Measurements from ENCODE around the gene KDM3B.

KDM3B gene

DNA sequence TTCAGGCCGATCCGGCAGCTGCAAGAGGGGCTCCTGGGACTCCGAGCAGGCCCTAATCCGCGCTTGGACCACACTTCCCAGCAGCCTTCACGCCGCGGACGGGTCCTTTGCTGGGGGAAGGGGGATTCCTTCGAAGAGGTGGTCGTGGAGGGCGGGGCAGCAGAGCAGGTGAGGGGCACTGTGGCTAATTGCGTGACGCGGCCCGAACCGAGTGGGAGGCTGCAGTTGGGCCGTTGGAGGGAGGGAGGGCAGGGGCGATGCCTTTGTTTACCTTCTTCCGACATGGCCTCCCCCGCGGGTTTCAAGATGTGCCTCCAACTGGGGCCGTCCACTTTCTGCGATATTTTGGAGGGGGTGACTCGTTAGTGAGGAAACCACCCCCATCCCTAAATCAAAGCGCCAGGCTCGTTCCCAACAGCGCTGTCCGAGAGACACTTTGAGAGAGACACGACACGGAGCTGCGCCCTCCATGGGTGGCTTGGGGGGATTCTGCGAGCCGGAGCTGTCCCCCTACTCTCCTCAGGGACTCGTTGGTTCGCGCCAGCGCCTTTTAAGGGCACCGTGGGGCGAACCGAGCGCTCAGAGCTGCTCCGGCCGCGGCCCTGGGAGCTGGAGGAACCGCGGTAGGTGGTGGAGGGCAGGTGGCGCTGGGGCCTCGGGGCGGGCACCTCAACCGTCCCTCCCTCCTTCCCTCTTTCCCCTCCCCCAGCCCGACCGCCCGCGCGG is 14.6 kb upstream of the KDM3B start, which contains the start of gene FAM53C:
Gene FAM53C, plus strand, starts transcription at position 582 of the 726 bp plus-strand sequence. CDS start 3,070 bp downstream, outside the sequence.
- no peak for FAIRE-seq
- TF ChIP-seq POLR2A (IDR thresholded peaks at IDR 0.05; ENCODE audit: low read depth, low read length) = peak; percentile 100

DNA sequence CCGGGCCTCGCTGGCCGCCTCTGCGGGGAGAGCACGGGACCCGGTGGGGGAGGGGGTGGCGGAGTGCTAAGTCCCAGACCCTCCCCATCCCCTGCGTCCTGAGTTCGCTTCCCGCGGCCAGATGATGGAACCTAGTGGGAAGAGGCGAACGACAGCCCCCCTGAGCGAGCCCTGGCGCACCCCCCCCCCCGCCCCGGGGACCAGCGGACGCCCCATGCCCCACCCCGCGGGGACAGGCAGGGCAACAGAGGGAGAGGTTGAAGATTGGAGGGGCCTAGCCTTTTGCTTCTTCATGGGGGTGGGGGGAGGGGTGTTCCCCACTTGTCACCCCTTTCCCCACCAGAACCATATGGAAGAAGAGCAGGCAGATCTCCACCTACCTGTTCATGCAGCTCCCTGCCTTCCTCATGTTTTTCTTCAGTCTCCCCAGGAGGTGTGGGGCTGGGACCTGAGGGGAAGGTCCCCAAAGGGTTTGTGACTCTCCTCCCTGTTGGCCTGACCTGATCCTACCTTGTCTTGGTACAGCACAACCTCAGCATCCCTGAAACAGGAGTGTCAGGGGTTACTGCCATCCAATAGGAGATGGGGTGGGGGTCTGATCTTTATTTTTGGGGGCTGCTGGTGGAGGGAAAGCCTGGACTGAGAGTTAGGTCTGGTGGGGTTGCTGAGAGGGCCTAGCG is 13.9 kb upstream of the KDM3B start:
- FAIRE-seq (no peak), DNase-seq (ENCODE audit: insufficient read length, low spot score) (no peak)
- TF ChIP-seq POLR2A (IDR thresholded peaks at IDR 0.05; ENCODE audit: low read depth, low read length) = no peak

More for the DNA sequence above, 14.6 kb upstream of the KDM3B start, which contains the start of gene FAM53C:
- peak; percentile 74 for DNase-seq (ENCODE audit: insufficient read length, low spot score)

DNA sequence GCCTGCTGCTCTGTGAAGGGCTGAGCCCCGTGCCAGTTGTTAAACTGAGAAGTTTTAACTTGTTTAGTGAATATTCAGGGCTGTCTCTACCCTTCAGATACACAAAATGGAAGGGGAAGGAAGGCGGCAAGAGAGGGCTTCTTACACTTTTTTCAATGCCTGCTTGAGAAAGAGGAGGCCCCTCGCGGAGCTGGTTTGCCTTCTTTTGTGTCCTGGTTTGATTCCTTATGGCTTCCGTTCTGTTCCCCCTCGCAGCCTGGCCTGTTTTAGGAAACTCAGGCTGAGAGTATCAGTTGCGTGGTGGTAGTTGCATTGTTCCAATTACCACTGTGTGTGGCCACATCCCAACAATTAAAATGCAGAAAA is 13.4 kb upstream of the KDM3B start:
- TF ChIP-seq POLR2A (IDR thresholded peaks at IDR 0.05; ENCODE audit: low read depth, low read length) = no peak
- FAIRE-seq (no peak), DNase-seq (ENCODE audit: insufficient read length, low spot score) (no peak)

DNA sequence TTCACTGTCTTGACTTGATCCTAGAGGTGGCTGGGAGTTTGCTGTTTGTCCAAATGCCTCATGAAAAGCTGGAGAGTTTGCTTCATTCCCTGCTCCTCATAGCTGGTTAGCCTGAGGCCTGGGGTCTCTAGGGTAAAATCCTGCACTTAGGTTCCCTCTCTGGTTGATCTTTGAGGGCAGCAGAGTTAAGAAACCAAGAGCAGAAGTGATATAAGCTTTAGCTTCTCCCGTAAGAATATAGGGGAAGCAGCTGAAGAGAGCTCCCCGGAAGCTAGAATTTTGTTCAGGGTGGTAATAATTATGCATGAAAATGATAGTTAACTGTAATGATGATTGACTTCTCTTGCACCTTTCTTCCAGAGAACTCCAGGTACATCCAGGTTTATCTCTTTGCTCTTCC is 13.0 kb upstream of the KDM3B start:
- no peak for TF ChIP-seq POLR2A (IDR thresholded peaks at IDR 0.05; ENCODE audit: low read depth, low read length)
- no peak for FAIRE-seq
- no peak for DNase-seq (ENCODE audit: insufficient read length, low spot score)

DNA sequence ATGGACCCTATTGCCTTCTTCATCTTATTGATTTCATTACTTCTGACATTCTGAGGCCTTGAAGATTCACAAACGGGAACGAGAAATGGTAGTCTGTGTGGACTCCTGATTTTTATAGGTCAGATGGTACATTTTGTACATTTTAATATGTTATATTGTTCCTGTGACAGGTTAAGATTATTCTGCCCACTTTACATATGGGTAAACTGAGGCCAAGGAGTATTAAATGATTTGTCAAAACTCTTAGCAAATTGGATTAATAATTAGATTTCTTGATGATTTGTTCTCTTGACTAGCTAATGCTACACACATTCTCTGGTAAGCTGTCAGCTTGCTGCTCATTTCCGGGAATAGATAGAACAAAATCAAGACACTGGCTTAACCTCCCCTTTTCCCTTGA is 12.5 kb upstream of the KDM3B start:
- FAIRE-seq (no peak), DNase-seq (ENCODE audit: insufficient read length, low spot score) (no peak)
- no peak for TF ChIP-seq POLR2A (IDR thresholded peaks at IDR 0.05; ENCODE audit: low read depth, low read length)

DNA sequence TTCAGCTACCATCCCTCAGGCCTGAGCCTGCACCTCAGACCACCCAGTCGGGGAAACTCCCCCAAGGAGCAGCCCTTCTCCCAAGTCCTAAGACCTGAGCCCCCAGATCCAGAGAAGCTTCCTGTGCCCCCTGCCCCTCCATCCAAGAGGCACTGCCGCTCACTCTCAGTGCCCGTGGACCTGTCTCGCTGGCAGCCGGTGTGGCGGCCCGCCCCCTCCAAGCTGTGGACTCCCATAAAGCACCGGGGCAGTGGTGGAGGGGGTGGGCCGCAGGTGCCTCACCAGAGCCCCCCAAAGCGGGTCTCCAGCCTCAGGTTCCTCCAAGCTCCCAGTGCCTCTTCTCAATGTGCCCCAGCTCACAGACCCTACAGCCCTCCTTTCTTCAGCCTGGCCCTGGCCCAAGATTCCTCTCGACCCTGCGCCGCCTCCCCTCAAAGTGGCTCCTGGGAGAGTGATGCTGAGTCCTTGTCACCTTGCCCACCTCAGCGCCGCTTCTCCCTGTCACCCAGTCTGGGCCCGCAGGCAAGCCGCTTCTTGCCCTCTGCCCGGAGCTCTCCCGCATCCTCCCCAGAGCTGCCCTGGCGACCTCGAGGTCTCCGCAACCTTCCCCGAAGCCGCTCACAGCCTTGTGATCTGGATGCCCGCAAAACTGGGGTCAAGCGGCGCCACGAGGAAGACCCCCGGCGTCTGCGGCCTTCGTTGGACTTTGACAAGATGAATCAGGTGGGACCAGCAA is 7.4 kb upstream of the KDM3B start:
- DNase-seq (ENCODE audit: insufficient read length, low spot score) (no peak), FAIRE-seq (no peak)
- no peak for TF ChIP-seq POLR2A (IDR thresholded peaks at IDR 0.05; ENCODE audit: low read depth, low read length)

DNA sequence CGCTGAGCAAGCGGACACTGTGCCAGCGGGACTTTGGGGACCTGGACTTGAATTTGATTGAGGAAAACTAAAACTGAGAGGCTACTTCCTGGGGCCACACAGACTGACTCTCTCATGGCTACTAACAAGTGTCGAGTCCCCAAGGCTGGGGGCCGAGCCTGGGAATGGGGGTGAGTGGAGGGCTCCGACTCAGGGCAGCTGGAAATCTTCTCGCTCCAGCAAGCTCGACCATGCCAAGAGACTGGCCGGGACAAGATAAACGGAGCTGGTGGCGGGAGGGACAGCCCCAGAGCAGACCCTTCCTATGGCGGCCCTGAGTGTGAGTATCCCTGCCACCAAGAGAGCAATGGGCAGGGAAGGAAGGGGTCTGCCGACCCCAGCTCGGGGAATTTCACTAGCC is 5.6 kb upstream of the KDM3B start:
- TF ChIP-seq POLR2A (IDR thresholded peaks at IDR 0.05; ENCODE audit: low read depth, low read length) = no peak
- no peak for DNase-seq (ENCODE audit: insufficient read length, low spot score)
- no peak for FAIRE-seq

DNA sequence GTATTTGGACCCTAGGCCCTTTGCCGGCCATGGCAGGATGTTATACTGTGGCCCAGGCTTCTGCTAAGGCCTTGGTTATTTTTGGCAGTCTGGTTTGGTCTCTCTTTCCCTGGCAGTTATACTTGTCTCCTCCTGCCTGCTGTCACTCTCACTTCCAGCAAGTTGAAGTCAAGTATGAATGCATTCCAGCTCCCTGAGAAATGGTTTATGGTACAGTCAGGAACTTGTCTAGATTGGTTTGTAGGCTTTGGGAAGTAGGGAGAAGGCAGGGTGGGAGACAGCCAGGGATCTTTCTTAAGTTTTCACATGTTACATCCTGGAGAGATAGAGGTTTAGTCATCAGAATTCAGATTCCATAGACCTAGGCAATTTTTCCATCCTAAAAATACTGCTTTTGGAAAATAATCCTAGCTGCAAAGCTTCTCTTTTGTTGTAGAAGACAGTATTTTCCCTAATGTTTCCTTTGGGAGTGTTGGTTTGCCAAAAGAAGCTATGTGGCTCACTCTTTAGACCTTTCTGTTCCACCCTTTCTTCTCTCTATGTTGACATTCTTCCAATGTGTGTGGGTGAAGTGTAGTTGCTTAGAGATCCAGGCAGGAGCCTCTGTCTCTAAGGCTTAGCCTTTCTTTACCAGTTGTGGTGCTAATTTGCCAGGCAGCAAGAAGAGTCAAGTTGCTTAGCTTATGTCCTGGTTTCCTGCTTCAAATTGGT is 2.5 kb upstream of the KDM3B start:
- TF ChIP-seq POLR2A (IDR thresholded peaks at IDR 0.05; ENCODE audit: low read depth, low read length) = no peak
- no peak for FAIRE-seq
- DNase-seq (ENCODE audit: insufficient read length, low spot score) = no peak

DNA sequence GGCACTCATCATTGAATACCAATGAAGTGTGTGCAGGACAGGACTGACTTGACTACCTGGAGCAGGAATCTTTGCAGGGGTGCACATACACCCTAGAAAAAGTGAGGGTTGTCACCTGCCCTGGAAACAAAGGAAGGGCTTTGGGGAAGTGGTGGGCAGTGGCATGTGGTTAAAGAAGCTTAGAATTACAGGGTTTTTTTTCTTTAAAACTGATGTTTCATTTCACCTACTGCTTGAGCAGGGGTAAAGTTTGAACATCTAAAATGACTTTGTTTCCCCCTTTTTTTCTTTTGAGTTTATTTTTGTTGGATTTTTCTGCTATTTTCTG is 2.0 kb upstream of the KDM3B start:
- no peak for FAIRE-seq
- DNase-seq (ENCODE audit: insufficient read length, low spot score) = no peak
- TF ChIP-seq POLR2A (IDR thresholded peaks at IDR 0.05; ENCODE audit: low read depth, low read length) = no peak

DNA sequence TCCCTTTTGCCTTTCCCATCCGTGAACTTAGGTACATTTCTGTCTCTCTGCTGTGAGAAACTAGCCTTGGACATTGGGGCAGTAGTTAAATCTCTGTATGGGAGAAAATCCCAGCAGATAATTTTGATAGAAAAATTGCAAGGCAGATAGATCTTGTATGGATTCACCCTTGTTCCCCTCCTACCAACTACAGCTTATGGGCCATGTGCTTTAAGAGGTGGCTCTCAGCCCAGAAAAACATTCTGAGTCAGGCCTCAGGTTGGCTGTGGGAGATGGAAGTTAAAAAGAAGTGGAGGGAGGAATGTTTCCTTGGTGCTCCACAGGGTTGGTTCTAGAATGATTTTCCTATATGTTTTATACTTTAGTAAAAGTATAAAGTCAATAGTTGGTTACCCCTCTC is 1.4 kb upstream of the KDM3B start:
- peak; percentile 58 for DNase-seq (ENCODE audit: insufficient read length, low spot score)
- peak; percentile 64 for FAIRE-seq
- TF ChIP-seq POLR2A (IDR thresholded peaks at IDR 0.05; ENCODE audit: low read depth, low read length) = no peak

DNA sequence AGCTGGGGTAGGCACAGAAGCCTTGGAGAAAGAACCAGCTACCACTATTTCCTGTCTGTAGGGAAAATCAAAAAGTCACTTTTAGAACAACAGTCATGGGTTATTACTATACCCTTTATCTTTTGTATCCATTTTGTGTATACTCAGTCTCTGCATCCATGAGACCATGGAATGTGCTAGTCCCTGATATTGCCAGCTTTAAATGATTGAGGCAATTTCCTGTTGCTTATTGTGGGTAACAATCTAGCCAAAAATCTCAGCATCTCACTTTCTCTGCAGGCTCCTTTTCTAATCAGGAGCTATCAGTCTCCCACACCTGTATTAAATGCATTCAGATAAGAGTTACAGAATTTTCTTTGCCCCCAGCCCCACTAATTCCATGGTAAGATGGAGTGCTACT is 968 bp upstream of the KDM3B start:
- no peak for TF ChIP-seq POLR2A (IDR thresholded peaks at IDR 0.05; ENCODE audit: low read depth, low read length)
- DNase-seq (ENCODE audit: insufficient read length, low spot score) (no peak), FAIRE-seq (no peak)

DNA sequence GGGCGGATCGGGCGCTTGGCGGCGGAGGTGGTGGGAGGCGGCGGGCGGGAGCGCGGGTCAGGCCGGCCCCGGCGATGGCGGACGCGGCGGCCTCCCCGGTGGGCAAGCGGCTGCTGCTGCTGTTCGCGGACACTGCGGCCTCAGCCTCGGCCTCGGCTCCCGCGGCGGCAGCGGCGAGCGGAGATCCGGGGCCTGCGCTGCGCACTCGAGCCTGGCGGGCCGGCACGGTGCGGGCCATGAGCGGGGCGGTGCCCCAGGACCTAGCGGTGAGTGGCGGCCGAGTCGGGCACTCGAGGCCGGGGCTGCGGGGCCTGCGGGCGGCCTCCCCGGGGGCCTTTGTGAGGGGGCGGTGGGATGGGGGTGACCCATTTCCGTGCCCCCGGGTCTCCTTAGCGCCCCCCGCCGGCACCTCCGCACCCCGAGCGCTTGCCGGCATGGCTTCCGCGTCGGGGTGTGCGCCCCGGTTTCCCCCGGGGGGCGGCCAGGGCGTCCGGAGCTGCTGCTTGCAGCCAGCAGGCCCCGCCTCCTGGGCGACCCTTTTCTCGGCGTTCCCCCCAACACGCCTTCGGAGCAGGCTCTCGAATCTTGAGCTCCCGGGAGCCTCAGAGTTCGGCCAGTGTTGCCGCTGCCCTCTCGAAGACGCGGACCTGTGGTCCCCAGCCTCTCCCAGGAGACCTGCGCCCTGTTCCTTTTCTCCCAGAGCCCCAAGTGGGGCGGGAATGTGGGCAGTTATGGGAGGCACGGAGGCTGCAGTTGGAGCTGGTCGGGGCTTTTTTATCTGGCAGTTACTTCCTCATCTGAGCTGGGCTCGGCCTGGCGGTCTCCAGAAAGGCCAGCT is 456 bp downstream of the KDM3B start:
- DNase-seq (ENCODE audit: insufficient read length, low spot score) (no peak), FAIRE-seq (no peak)
- TF ChIP-seq POLR2A (IDR thresholded peaks at IDR 0.05; ENCODE audit: low read depth, low read length) = peak; percentile 33

DNA sequence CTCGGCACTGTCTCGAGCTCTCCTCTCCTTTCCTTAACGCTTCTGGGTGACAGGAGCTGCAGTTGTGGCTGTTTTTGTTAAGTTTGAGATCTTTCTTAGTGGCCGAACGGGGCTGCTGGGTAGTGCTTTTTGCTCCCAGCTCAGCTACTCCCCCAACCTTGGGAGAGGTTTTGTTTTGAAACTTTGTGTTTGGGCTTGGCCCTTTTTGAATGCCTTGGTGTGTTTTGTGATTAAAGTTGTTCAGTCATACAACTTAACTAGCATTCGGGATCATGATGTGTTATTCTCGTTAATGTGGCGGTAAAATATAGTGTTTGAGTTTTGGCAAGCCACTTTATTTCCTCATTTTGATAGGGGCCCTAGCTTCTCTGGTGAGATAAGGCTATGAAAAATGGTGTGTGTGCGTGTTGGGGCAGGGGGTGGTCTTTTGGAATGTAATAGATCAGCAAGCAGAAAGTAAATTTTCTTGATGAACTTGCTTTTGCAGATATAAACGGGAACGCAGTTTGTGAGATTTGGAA is 1.1 kb downstream of the KDM3B start:
- FAIRE-seq (no peak), DNase-seq (ENCODE audit: insufficient read length, low spot score) (no peak)
- TF ChIP-seq POLR2A (IDR thresholded peaks at IDR 0.05; ENCODE audit: low read depth, low read length) = no peak
